A204.1 (cell line): Measurements from ENCODE around the gene IQCK.
"Not testable (repeated sequence)": the region's sequence is repeated elsewhere in the genome, so short reads cannot be mapped to it uniquely, and the experiment has no call there.

ENCODE experiments used
- FAIRE-seq: peaks from 2 replicates; lab custom pipeline; 2012; peaks lifted over from hg19 to GRCh38; lab: Jason Lieb, UNC

The IQCK gene

DNA sequence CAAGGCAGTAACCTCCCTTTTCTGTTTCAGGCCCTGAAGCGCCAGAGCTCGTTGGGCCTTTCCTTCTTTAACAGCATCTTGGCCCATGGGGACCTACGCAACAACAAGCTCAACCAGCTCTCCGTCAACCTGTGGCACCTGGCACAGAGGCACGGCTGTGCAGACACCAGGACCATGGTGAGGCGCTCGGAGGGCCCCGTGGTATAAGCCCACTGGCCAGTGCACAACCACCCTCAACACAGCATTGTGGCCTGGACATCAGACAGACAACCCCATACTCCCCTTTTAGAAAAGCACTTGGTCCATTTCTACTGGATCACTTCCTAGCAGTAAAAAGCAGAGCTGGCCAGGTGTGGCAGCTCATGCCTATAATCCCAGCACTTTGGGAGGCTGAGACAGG, 18.6 kb upstream of the IQCK start:
- FAIRE-seq: no peak

DNA sequence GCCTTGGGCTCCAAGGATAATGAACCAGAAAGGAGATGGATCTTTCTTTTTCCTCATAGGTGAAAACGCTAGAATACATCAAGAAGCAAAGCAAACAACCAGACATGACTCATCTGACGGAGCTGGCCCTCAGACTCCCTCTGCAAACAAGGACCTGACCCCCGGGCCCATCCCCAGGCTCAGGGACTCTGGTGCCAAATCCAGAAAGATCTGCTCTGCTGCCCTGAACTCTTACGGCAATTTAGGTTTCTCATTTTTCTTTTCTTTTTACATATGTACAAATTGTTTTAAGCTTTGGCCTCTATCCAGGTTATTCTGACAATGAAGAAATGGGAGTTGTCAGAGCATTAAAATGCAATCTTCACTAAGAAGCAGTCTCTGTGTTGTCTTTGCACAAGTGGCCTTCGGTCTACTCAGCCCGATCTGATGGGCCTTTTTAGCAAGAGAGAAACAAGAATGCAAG, 17.7 kb upstream of the IQCK start:
- FAIRE-seq: no peak

GRCh38 chr16:19701091-19701490, 17.0 kb upstream of the IQCK start:
- no peak for FAIRE-seq

- no peak for FAIRE-seq
These were observed 14.7 kb upstream of the IQCK start for GRCh38 chr16:19703172-19703889.

GRCh38 chr16:19704321-19705145, 13.5 kb upstream of the IQCK start:
- FAIRE-seq: no peak

DNA sequence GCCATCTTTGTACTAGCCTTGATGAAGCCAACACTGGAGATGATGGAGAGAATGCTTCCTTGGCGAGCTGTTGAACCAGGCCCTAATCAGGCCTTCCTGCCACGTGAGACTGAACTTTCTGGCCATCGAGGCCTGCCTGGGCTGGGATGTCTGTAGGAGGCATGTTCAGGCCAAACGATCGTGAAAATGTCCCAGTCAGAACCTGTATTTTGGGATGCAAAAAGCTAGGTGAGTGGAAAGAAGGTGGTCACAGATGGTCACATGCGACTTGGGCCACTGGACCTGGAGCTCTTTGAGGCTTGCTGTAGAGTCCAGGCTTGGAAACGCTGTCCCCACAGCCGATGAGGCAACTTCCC, 12.9 kb upstream of the IQCK start:
- FAIRE-seq: no peak

- no peak for FAIRE-seq
These were observed 12.2 kb upstream of the IQCK start for GRCh38 chr16:19705843-19706242.

GRCh38 chr16:19706846-19707245, 11.2 kb upstream of the IQCK start:
- FAIRE-seq: no peak

GRCh38 chr16:19707569-19708295, 10.3 kb upstream of the IQCK start:
- FAIRE-seq: no peak

DNA sequence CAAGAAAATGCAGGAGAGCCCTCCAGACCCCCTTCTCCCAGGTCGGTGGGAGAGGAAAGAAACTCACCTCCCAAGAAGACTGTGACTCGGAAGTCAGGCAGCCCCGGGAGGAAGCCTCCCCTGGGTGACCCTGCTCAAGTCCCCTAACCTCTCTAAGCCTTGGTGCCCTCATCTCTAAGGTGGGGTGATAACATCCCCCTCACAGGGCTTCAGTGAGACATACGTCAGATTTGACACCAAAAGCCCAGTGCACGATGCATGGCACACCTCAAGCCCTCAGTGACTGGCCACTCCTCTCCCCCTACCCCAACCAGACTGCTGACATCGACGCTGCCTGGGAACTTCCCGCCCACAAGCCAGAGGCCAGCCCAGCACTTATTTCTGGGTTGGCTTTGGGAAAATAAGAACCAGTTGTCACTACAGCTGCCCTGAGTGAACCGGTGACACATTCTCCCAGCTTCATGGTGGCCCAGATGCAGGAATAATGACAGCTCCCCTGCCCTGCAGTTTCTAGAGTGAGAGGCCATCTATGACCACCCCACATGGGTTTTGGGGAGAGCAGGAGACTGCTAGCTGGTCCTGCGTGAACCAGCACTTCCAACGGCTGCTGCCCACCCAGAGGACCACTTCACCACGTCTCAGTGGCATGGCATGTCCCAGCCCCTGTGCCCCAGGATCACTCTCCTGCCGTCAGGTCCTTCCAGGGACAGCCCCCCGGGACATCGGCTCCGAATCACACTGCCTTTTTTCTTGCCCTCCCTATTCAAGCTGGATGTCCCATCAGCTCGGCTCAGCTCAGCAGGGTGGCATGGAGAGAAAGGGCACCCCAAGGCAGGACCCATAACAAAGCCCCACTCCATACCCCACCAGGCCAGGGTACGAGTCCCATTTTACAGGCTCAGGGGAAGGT, 9.5 kb upstream of the IQCK start:
- no peak for FAIRE-seq

GRCh38 chr16:19709381-19710136, 8.5 kb upstream of the IQCK start:
- FAIRE-seq: no peak

DNA sequence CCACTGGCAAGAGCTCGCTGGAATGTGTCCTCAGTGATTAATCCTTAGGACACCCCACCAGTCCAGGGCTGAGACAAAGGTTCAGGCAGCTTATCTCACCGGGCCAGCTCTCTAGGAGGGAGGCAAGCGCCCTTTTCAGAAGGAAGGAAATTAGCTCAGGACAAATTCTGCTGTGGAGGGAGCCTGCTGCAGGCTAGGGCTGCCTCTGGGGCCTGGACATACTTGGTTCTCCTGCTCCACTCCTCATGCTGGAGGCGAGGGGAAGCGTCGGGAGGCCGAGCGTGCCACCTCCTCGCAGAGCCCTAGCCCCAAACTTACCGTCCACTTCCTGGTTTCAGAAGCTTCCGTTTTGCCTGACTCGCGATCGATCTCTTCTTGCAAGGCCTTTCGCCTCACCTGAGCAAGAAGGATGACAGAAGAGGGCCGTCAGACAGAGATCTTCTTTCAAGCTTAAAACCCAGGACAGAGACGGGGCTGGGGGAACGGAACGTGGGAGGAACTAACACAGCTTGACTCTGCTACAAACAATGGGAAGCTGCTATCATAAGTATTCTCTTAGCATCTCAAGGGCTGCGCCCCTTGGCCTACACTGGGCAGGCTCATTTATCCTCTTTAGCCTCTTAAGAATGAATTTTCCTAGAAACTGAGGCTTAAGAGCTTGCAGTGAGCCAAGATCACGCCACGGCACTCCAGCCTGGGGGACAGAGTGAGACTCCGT, 7.7 kb upstream of the IQCK start:
- FAIRE-seq: no peak

DNA sequence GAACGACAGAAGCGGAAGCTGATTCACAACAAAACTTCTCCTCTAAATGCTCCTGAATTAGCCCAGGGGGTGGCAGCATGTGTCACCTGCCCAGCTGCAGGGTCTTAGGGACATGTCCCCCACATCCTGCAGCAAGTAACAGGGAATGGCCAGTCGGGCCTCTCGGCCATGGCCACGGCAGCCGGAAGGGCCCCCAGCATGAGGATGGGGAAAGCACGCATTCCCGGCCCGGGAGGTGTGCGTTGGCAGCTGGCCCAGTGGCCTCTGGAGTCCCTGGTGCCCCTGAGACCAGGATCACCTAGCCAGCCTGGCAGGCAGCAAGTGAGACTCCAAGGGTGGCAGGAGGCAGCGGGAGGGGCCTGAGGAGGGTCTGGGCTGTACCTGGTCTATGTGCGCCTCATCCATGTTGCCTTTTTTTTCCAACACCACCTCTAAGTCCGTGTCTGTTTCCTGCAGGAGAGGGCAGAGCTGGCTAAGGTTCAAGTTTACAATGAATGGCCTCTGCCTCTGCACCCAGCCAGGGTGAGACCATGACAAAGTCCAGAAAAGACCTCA, 7.0 kb upstream of the IQCK start:
- no peak for FAIRE-seq

DNA sequence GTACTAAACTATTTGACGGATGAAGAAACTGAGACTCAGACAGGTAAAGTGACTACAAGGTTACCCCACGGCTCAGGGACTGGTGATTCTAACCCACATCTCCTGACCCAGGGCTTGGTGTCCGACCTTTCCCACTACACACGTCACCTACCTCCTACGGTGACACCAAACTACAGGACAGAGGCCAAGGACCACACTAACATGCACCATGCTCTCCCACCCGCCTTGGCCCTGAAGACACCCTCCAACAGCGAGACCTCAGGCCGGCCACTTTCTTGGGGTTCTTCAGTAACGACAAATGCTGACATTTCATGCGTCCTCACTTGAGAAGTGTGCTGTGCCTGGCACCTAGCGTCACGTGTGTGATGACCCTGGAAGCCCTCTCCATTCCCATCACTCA, 6.4 kb upstream of the IQCK start:
- no peak for FAIRE-seq

DNA sequence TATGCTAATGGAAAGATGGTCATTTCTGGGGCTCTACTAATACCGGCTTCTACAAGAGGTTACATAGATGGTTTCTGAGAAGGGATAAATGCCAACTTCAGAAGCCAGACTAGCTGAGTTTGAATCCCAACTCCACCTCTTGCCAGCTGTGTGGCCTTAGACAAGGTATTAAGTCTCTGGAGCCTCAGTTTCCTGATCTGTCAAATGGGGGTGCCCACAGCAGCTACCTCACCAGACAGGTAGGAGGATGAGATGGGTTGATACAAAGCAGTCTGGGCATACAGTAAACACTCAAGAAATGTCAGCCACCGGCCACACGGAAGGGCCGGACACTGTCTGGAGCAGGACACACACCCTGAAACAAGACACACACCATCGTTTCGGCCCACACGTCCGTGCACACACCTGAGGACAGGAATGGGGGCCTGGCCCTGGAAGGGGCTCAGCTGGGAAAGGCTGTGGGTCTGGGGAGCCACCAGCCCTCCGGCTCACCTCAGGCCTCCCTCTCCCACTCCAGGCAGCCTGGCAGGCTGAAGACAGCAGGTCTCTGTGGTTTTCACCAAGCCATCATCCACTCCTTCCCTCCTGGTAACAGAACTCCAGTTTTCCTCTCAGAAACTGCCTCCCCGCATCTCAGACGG, 5.5 kb upstream of the IQCK start:
- no peak for FAIRE-seq

GRCh38 chr16:19713697-19714096, 4.4 kb upstream of the IQCK start:
- FAIRE-seq: no peak

DNA sequence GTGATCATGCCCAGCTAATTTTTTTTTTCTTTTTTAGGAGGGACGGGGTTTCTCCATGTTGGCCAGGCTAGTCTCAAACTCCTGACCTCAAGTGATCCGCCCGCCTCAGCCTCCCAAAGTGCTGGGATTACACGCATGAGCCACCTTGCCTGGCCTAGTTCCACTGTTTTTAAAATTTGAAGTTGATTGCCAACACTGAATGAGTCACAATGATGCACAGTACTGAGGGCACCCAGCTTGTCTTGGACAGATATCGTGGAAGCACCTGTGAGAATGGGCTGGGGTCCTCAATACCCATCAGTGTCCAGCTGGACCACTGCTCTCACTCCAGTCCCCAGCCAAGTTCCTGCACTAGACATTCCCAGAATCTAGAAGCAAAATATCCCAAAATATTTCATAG, 2.5 kb upstream of the IQCK start:
- no peak for FAIRE-seq

DNA sequence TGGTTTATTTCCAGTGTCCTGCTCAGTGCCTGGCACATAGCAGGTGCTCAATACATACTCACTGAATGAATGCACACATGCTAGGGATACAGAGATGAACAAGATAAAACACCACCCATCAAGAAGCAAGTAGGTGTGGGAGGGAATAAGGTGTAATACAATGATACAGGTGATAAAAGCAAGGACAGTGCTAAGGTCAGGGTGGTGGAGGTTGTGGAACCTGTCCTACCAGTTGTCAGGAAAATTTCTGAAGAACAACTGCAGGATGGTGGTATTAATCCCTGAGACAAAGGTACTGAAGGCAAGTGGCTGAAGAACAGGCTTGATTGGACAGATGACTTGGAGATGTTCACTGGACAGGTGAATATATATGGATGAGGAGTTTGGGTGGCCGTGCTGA, 1.9 kb upstream of the IQCK start:
- FAIRE-seq: no peak

DNA sequence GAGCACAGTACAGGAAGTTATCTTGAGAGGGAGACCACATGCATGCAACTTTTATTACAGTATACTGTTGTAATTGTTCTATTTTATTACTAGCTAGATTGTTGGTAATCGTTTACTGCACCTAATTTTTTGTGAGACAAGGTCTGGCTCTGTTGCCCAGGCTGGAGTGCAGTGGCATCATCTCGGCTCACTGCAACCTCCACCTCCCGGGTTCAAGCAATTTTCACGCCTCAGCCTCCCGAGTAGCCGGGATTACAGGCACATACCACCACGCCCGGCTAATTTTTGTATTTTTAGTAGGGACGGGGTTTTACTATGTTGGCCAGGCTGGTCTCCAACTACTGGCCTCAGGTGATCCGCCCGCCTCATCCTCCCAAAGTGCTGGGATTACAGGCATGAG, 1.3 kb upstream of the IQCK start:
- FAIRE-seq: not testable (repeated sequence)

DNA sequence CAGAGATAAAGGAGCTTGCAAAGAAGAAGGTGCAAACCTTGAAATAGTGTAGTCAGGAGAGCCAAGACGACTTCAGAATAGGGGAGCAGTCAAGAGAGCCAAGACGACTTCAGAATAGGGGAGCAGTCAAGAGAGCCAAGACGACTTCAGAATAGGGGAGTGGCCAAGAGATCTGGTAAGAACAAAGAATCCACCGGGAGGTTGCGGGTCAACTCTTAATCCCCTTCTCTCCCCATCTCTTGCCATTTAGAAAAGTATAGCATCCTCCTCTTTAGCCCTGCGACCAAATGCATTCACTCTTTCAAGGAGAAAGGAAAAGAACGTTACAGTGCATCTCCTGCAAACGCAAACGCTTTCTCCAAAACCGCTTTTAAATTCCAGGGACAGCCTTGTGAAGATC, 757 bp upstream of the IQCK start:
- no peak for FAIRE-seq
